HepG2 (cell line): ENCODE data around the gene TAF1B. TPM values are rescaled to one million over a fixed set of nuclear protein-coding genes. Genes with fewer than 3 reads are reported as not detected.

Source experiments
- AHDC1 ChIP-seq: sonication (generic); formaldehyde crosslinking; IDR thresholded peaks from 2 replicates; pipeline ENCODE4 v1.5.1; 2020; ENCODE audit warnings: mild to moderate bottlenecking, missing genetic modification reagents, borderline replicate concordance
- CEBPG ChIP-seq: IDR thresholded peaks from 2 replicates; pipeline ENCODE4 v1.6.1; 2016
- FOSL1 ChIP-seq: sonication (generic); formaldehyde crosslinking; IDR thresholded peaks from 2 replicates; pipeline ENCODE4 v1.9.0; 2021; ENCODE audit warnings: missing genetic modification reagents, borderline replicate concordance
- HHEX ChIP-seq: IDR thresholded peaks from 2 replicates; pipeline ENCODE4 v1.6.1; 2016; ENCODE audit warnings: control low read depth
- HNF4A ChIP-seq: sonication (generic); formaldehyde crosslinking; IDR thresholded peaks from 2 replicates; pipeline ENCODE4 v1.4.0; 2020; ENCODE audit warnings: missing genetic modification reagents
- MED8 ChIP-seq: sonication (generic); formaldehyde crosslinking; IDR thresholded peaks from 2 replicates; pipeline ENCODE4 v1.8.1; 2023; ENCODE audit warnings: mild to moderate bottlenecking, missing genetic modification reagents; ENCODE audit not compliant: insufficient replicate concordance
- MIER2 ChIP-seq: IDR thresholded peaks from 2 replicates; pipeline ENCODE4 v1.6.1; 2016; ENCODE audit warnings: missing biosample characterization, missing genetic modification reagents
- MTA1 ChIP-seq: sonication (generic); formaldehyde crosslinking; IDR thresholded peaks from 2 replicates; pipeline ENCODE4 v1.4.0; 2020; ENCODE audit warnings: missing genetic modification reagents, mild to moderate bottlenecking, borderline replicate concordance
- PPARG ChIP-seq: conservative IDR thresholded peaks from 2 replicates; pipeline ENCODE4 v1.6.1; 2016; ENCODE audit warnings: missing biosample characterization, missing genetic modification reagents
- PRPF4 ChIP-seq: fragments of 200-400 bp; formaldehyde crosslinking; IDR thresholded peaks from 2 replicates; pipeline ENCODE4 v1.6.1; 2016; ENCODE audit warnings: low read length, low read depth; ENCODE audit not compliant: poor library complexity, severe bottlenecking
- SNRNP70 ChIP-seq: fragments of 200-400 bp; formaldehyde crosslinking; IDR thresholded peaks from 2 replicates; pipeline ENCODE4 v1.6.1; 2017; ENCODE audit warnings: mild to moderate bottlenecking, low read depth, low read length, moderate library complexity
- TBX3 ChIP-seq: fragments of 450-650 bp; IDR thresholded peaks from 2 replicates; pipeline ENCODE4 v1.6.1; 2017; ENCODE audit warnings: antibody characterized with exemption, mild to moderate bottlenecking, inconsistent platforms, borderline replicate concordance
- XRCC5 ChIP-seq: fragments of 200-400 bp; formaldehyde crosslinking; optimal IDR thresholded peaks from 2 replicates; pipeline ENCODE3; 2017; ENCODE audit warnings: mild to moderate bottlenecking, low read length
- ZNF24 ChIP-seq: fragments of 450-650 bp; IDR thresholded peaks from 2 replicates; pipeline ENCODE4 v1.6.1; 2017; ENCODE audit warnings: antibody characterized with exemption, mild to moderate bottlenecking
- ZNF256 ChIP-seq: sonication (generic); formaldehyde crosslinking; conservative IDR thresholded peaks from 2 replicates; pipeline ENCODE4 v1.4.0; 2020; ENCODE audit warnings: missing genetic modification reagents
- ZNF644 ChIP-seq: IDR thresholded peaks from 2 replicates; pipeline ENCODE4 v1.6.1; 2016; ENCODE audit warnings: low read depth
- ZNF816 ChIP-seq: sonication (generic); formaldehyde crosslinking; IDR thresholded peaks from 2 replicates; pipeline ENCODE4 v1.8.0; 2022; ENCODE audit warnings: missing genetic modification reagents, mild to moderate bottlenecking, borderline replicate concordance
- ZNF878 ChIP-seq: sonication (generic); formaldehyde crosslinking; IDR thresholded peaks from 2 replicates; pipeline ENCODE4 v1.8.1; 2023; ENCODE audit warnings: mild to moderate bottlenecking, missing genetic modification reagents, moderate library complexity
- ZSCAN22 ChIP-seq: sonication (generic); formaldehyde crosslinking; IDR thresholded peaks from 2 replicates; pipeline ENCODE4 v1.4.0; 2020; ENCODE audit warnings: mild to moderate bottlenecking, missing genetic modification reagents
- polyA plus RNA-seq, 8 experiments: library from polyadenylated mRNA; depleted of rRNA in 3 of 8; stranded (reverse) in 7 of 8; unstranded in 1 of 8; fragments of >200 nt; fragmentation: Illumina TruSeq in 4 of 8; extraction: Trizol in 4 of 8; gene quantifications; 2 replicates each; pipeline versions ENCODE4 v1.2.1 to v1.2.3, GENCODE V29; 2011 to 2016; ENCODE audit warnings: low read depth in 4 of 8, missing spikeins in 1 of 8, mixed read lengths in 1 of 8; ENCODE audit not compliant: insufficient read depth in 1 of 8
- total RNA-seq, 5 experiments: library from RNA; depleted of rRNA; stranded (reverse); fragments of >200 nt; fragmentation: Illumina TruSeq; extraction: Trizol; gene quantifications; 2 replicates each; pipeline ENCODE4 v1.2.3, GENCODE V29; 2016; ENCODE audit warnings: low read depth in 1 of 5
- TF ChIP-seq, protein P1 (sequence below): sonication (generic); formaldehyde crosslinking; IDR thresholded peaks from 2 replicates; pipeline ENCODE4 v1.4.0; 2020; ENCODE audit warnings: missing genetic modification reagents
- TF ChIP-seq, protein P2 (sequence below): sonication (generic); formaldehyde crosslinking; IDR thresholded peaks from 2 replicates; pipeline ENCODE4 v1.5.0; 2020; ENCODE audit warnings: missing genetic modification reagents

Gene TAF1B
- total and polyA plus RNA-seq, 2 of the 13 experiments (the other 11 are each of a cell fraction or from before 2014, with no cell fraction given) = 13.3 to 27.7 TPM

DNA sequence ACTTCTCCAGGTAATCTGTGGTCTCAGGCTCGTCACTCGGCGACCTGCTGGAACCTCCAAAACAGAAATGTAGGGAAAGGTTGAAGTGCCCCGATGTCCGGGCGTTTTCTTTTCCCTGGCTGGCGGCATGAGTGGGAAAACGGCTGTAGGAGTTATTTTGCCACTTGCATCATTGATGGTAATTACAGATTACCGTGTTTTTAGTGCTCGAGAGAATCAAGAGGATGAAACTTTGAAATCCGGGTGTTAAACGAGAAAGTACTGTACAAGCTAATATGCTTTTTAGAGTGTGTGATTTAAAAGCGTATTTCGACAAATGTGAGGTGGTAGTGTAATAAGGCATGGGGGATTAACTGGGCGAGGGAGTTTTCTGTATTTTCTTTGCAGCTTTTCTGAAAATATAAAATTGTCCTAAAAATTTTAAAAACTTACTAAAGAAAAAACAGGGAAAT is 109.0 kb downstream of the TAF1B start (continued):
- TF ChIP-seq AHDC1 (CRISPR knock-in tag) = no peak
- TF ChIP-seq PPARG (CRISPR knock-in tag) = 0 out of 2 replicates have a peak, but pooled peaks have one; percentile 11
- TF ChIP-seq SNRNP70 = no peak
- TF ChIP-seq FOSL1 (CRISPR knock-in tag) = no peak
- no peak for TF ChIP-seq MTA1 (CRISPR knock-in tag)
- no peak for TF ChIP-seq XRCC5
- no peak for TF ChIP-seq ZSCAN22
- TF ChIP-seq MED8 (CRISPR knock-in tag) = no peak
- no peak for TF ChIP-seq HHEX (CRISPR knock-in tag)
- TF ChIP-seq ZNF878 (CRISPR knock-in tag) = no peak
- TF ChIP-seq ZNF816 (CRISPR knock-in tag) = 0 out of 2 replicates have a peak, but pooled peaks have one; percentile 20
- TF ChIP-seq ZNF644 = no peak
- TF ChIP-seq ZNF256 (CRISPR knock-in tag) = no peak
- TF ChIP-seq, protein P1, sequence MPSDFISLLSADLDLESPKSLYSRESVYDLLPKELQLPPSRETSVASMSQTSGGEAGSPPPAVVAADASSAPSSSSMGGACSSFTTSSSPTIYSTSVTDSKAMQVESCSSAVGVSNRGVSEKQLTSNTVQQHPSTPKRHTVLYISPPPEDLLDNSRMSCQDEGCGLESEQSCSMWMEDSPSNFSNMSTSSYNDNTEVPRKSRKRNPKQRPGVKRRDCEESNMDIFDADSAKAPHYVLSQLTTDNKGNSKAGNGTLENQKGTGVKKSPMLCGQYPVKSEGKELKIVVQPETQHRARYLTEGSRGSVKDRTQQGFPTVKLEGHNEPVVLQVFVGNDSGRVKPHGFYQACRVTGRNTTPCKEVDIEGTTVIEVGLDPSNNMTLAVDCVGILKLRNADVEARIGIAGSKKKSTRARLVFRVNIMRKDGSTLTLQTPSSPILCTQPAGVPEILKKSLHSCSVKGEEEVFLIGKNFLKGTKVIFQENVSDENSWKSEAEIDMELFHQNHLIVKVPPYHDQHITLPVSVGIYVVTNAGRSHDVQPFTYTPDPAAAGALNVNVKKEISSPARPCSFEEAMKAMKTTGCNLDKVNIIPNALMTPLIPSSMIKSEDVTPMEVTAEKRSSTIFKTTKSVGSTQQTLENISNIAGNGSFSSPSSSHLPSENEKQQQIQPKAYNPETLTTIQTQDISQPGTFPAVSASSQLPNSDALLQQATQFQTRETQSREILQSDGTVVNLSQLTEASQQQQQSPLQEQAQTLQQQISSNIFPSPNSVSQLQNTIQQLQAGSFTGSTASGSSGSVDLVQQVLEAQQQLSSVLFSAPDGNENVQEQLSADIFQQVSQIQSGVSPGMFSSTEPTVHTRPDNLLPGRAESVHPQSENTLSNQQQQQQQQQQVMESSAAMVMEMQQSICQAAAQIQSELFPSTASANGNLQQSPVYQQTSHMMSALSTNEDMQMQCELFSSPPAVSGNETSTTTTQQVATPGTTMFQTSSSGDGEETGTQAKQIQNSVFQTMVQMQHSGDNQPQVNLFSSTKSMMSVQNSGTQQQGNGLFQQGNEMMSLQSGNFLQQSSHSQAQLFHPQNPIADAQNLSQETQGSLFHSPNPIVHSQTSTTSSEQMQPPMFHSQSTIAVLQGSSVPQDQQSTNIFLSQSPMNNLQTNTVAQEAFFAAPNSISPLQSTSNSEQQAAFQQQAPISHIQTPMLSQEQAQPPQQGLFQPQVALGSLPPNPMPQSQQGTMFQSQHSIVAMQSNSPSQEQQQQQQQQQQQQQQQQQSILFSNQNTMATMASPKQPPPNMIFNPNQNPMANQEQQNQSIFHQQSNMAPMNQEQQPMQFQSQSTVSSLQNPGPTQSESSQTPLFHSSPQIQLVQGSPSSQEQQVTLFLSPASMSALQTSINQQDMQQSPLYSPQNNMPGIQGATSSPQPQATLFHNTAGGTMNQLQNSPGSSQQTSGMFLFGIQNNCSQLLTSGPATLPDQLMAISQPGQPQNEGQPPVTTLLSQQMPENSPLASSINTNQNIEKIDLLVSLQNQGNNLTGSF = no peak
- TF ChIP-seq MIER2 (CRISPR knock-in tag) = no peak
- TF ChIP-seq CEBPG (CRISPR knock-in tag) = 0 out of 2 replicates have a peak, but pooled peaks have one; percentile 4
- TF ChIP-seq HNF4A = no peak
- TF ChIP-seq ZNF24 = no peak
- TF ChIP-seq, protein P2, sequence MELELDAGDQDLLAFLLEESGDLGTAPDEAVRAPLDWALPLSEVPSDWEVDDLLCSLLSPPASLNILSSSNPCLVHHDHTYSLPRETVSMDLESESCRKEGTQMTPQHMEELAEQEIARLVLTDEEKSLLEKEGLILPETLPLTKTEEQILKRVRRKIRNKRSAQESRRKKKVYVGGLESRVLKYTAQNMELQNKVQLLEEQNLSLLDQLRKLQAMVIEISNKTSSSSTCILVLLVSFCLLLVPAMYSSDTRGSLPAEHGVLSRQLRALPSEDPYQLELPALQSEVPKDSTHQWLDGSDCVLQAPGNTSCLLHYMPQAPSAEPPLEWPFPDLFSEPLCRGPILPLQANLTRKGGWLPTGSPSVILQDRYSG (CRISPR knock-in tag) = no peak
- TF ChIP-seq PRPF4 = no peak
- no peak for TF ChIP-seq TBX3
